Keratinocyte (primary cell): Measurements from ENCODE around the gene CDC14A. TPM values are rescaled to one million over a fixed set of nuclear protein-coding genes. Genes with fewer than 3 reads are reported as not detected.

Experiments
- DNase-seq: peaks from one replicate; pipeline ENCODE4 v3.0.0-alpha.2; 2011; ENCODE audit warnings: low read depth, missing footprints, low spot score
- FAIRE-seq: peaks from 2 replicates; lab custom pipeline; 2011; peaks lifted over from hg19 to GRCh38; lab: Jason Lieb, UNC
- H2AFZ ChIP-seq: 2 replicates; pipeline ENCODE4 v1.6.0; 2012; ENCODE audit warnings: low read length, control low read depth, inconsistent platforms; ENCODE audit not compliant: control insufficient read depth
- H3K27ac ChIP-seq: 2 replicates; pipeline ENCODE4 v1.5.1; 2011; ENCODE audit warnings: low read length; ENCODE audit not compliant: control insufficient read depth, insufficient read depth
- H3K27me3 ChIP-seq: 3 replicates; pipeline ENCODE4 v1.6.0; 2011; ENCODE audit warnings: low read length; ENCODE audit not compliant: control insufficient read depth, insufficient read depth; ENCODE audit errors: extremely low read depth
- H3K36me3 ChIP-seq, 2 experiments: 2 replicates in 1 of 2; 3 replicates in 1 of 2; pipeline ENCODE4 v1.5.1; 2011; ENCODE audit warnings: low read length in 2 of 2, mild to moderate bottlenecking in 1 of 2; ENCODE audit not compliant: control insufficient read depth in 2 of 2, insufficient read depth in 2 of 2; ENCODE audit errors: extremely low read depth in 1 of 2
- H3K4me1 ChIP-seq: 3 replicates; pipeline ENCODE4 v1.5.1; 2011; ENCODE audit warnings: low read length; ENCODE audit not compliant: control insufficient read depth, insufficient read depth; ENCODE audit errors: extremely low read depth
- H3K4me2 ChIP-seq: 3 replicates; pipeline ENCODE4 v1.6.0; 2011; ENCODE audit warnings: low read depth, low read length; ENCODE audit not compliant: control insufficient read depth, insufficient read depth; ENCODE audit errors: extremely low read depth
- H3K4me3 ChIP-seq, 3 experiments: fragments of 200-600 bp in 1 of 3; sonication (generic) in 1 of 3; 2 replicates in 2 of 3; 3 replicates in 1 of 3; pipeline ENCODE4 v1.5.1; 2011 to 2016; ENCODE audit warnings: low read length in 3 of 3, mild to moderate bottlenecking in 3 of 3, control low read depth in 2 of 3, inconsistent platforms in 1 of 3, low read depth in 1 of 3, mixed read lengths in 1 of 3, mixed run types in 1 of 3, moderate library complexity in 1 of 3; ENCODE audit not compliant: control insufficient read depth in 2 of 3, insufficient read depth in 2 of 3; ENCODE audit errors: extremely low read depth in 1 of 3
- H3K79me2 ChIP-seq: 2 replicates; pipeline ENCODE4 v1.6.0; 2012; ENCODE audit warnings: low read length; ENCODE audit not compliant: control insufficient read depth, insufficient read depth
- H3K9ac ChIP-seq: 3 replicates; pipeline ENCODE4 v1.6.0; 2011; ENCODE audit warnings: low read length; ENCODE audit not compliant: control insufficient read depth, insufficient read depth; ENCODE audit errors: extremely low read depth
- H3K9me1 ChIP-seq: 3 replicates; pipeline ENCODE4 v1.6.0; 2011; ENCODE audit warnings: low read length; ENCODE audit not compliant: control insufficient read depth, insufficient read depth; ENCODE audit errors: extremely low read depth
- H3K9me3 ChIP-seq: 2 replicates; pipeline ENCODE4 v1.5.1; 2012; ENCODE audit warnings: low read depth, low read length; ENCODE audit not compliant: control insufficient read depth
- H4K20me1 ChIP-seq: 3 replicates; pipeline ENCODE4 v1.6.0; 2011; ENCODE audit warnings: low read length; ENCODE audit not compliant: control insufficient read depth, insufficient read depth; ENCODE audit errors: extremely low read depth
- EZH2 ChIP-seq: IDR thresholded peaks from one replicate; pipeline ENCODE4 v1.6.1; 2012; ENCODE audit warnings: inconsistent platforms, mild to moderate bottlenecking, low read length, moderate library complexity
- dilution Hi-C: fragments of 300-500 bp; cut with MboI; formaldehyde crosslinking; loops from one replicate; pipeline ENCODE4 v1.7.0; 2020; ENCODE audit warnings: low sequenced_read_pairs; ENCODE audit not compliant: extremely low pct_ligation_motif_present
- polyA plus RNA-seq, 5 experiments: library from polyadenylated mRNA; depleted of rRNA in 3 of 5; stranded (reverse) in 3 of 5; stranded (forward) in 1 of 5; unstranded in 1 of 5; fragments of >200 nt; gene quantifications; 1 replicate in 1 of 5; 2 replicates in 3 of 5; 3 replicates in 1 of 5; pipeline versions ENCODE4 v1.2.1 to v1.2.3, GENCODE V29; 2011 to 2012; ENCODE audit warnings: missing spikeins in 2 of 5, low read depth in 1 of 5, low replicate concordance in 1 of 5
- TF ChIP-seq, protein P1 (sequence below), 3 experiments: IDR thresholded peaks in 1 of 3; conservative IDR thresholded peaks in 1 of 3; optimal IDR thresholded peaks in 1 of 3; 2 replicates in 2 of 3; 3 replicates in 1 of 3; pipeline versions ENCODE3 to v1.5.1; 2011; ENCODE audit warnings: low read length in 3 of 3, mild to moderate bottlenecking in 3 of 3, moderate library complexity in 2 of 3, control low read depth in 1 of 3, inconsistent platforms in 1 of 3; ENCODE audit not compliant: insufficient read depth in 2 of 3; ENCODE audit errors: extremely low read depth in 1 of 3

Gene CDC14A
- polyA plus RNA-seq, 1 donor (not counting 4 experiments of a cell fraction or from before 2014, with no cell fraction given) = 2.2 TPM

DNA sequence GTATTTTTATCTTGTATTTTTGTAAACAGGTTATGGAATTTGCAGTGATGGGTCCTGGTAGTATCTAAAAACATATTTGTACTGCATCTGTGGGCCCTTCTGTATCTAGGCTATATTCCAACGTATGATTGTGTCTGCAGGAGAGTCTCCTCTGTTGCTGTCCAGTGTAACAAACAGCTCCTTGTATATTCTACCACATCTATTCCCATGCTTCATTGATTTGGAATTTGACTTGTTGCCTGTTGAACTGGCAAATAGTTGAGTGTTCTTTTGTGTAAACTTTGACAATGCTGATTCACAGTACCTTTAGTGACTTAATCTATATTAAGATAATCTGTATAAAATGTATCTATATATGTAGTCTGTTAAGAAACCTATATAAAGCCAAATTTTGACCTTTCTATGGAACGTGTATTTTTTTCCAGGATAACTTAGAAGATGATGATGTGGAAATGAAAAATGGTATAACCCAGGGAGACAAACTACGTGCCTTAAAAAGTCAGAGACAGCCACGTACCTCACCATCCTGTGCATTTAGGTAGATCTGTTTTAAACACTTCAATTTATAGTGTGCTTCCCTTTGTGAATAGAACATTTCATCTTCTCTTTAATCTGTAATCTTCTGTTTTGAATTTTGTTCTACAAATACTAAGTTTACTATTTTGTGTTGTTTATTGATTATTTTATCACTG is 142.2 kb downstream of the CDC14A start:
- H3K4me1 ChIP-seq = no peaks in the 10 kb centered on the region
- H3K4me2 ChIP-seq = no peak overlapping the region
- H3K4me3 ChIP-seq = no peak overlapping the region
- dilution Hi-C loops = no loop called here
- no peaks in the 10 kb centered on the region for H3K79me2 ChIP-seq
- no peak overlapping the region for H3K27ac ChIP-seq
- TF ChIP-seq EZH2 = no peak
- TF ChIP-seq, protein P1, sequence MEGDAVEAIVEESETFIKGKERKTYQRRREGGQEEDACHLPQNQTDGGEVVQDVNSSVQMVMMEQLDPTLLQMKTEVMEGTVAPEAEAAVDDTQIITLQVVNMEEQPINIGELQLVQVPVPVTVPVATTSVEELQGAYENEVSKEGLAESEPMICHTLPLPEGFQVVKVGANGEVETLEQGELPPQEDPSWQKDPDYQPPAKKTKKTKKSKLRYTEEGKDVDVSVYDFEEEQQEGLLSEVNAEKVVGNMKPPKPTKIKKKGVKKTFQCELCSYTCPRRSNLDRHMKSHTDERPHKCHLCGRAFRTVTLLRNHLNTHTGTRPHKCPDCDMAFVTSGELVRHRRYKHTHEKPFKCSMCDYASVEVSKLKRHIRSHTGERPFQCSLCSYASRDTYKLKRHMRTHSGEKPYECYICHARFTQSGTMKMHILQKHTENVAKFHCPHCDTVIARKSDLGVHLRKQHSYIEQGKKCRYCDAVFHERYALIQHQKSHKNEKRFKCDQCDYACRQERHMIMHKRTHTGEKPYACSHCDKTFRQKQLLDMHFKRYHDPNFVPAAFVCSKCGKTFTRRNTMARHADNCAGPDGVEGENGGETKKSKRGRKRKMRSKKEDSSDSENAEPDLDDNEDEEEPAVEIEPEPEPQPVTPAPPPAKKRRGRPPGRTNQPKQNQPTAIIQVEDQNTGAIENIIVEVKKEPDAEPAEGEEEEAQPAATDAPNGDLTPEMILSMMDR (optimal IDR thresholded peaks at IDR 0.05 in 1 of 3, IDR thresholded peaks at IDR 0.05 in 1 of 3, conservative IDR thresholded peaks at IDR 0.05 in 1 of 3; ENCODE audit: extremely low read depth in 1 of 3, insufficient read depth in 2 of 3, low read length in 3 of 3) = no peak
- H3K9ac ChIP-seq = no peak overlapping the region
- DNase-seq (no peak), FAIRE-seq (no peak)
- H3K27me3 ChIP-seq = no peaks in the 10 kb centered on the region
- no peaks in the 10 kb centered on the region for H4K20me1 ChIP-seq
- H3K9me3 ChIP-seq = no peaks in the 10 kb centered on the region
- H3K36me3 ChIP-seq = peaks cover 0 to 2% of the 10 kb centered on the region in 2 experiments
- no peak overlapping the region for H2AFZ ChIP-seq
- H3K9me1 ChIP-seq = no peaks in the 10 kb centered on the region

DNA sequence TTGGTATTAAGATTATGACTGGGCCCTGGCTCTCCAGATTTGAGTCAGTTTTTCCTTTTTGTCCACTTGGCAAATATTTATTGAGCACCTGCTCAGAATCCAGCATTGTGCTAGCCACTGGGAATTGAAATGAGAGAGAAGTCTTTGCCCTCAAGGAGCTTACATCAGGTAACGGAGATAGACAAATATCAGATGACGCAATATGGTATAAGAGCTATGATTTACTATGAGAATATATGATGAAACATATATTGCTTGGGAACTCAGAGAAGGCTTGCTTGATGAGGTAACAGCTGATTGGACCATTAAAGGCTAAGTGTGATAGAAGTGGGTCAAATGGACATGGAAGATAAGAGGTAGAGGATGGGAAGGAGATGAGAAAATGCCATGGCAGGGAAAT is 144.6 kb downstream of the CDC14A start:
- no peak overlapping the region for H3K9ac ChIP-seq
- no peaks in the 10 kb centered on the region for H3K79me2 ChIP-seq
- dilution Hi-C loops = no loop called here
- H3K4me2 ChIP-seq = no peak overlapping the region
- FAIRE-seq (no peak), DNase-seq (no peak)
- H2AFZ ChIP-seq = no peak overlapping the region
- no peaks in the 10 kb centered on the region for H3K27me3 ChIP-seq
- H3K27ac ChIP-seq = no peak overlapping the region
- no peak overlapping the region for H3K4me3 ChIP-seq
- H3K36me3 ChIP-seq = peaks cover 0 to 2% of the 10 kb centered on the region in 2 experiments
- no peaks in the 10 kb centered on the region for H4K20me1 ChIP-seq
- H3K9me3 ChIP-seq = no peaks in the 10 kb centered on the region
- TF ChIP-seq, protein P1 (optimal IDR thresholded peaks at IDR 0.05 in 1 of 3, IDR thresholded peaks at IDR 0.05 in 1 of 3, conservative IDR thresholded peaks at IDR 0.05 in 1 of 3; ENCODE audit: extremely low read depth in 1 of 3, insufficient read depth in 2 of 3, low read length in 3 of 3) = no peak
- TF ChIP-seq EZH2 = no peak
- H3K4me1 ChIP-seq = no peaks in the 10 kb centered on the region
- no peaks in the 10 kb centered on the region for H3K9me1 ChIP-seq
